ACC112 (cell line): ENCODE results near the gene JAKMIP1.

Experiments used
- H2AFZ ChIP-seq: fragments of 200-600 bp; sonication (generic); one replicate; pipeline ENCODE4 v1.6.0; 2017; ENCODE audit warnings: antibody characterized with exemption, low read length; ENCODE audit not compliant: unreplicated experiment
- H3K27ac ChIP-seq: fragments of 200-600 bp; sonication (generic); 2 replicates; pipeline ENCODE4 v1.5.1; 2014; ENCODE audit warnings: low read depth, mild to moderate bottlenecking, antibody characterized with exemption, low read length, moderate library complexity
- H3K27me3 ChIP-seq: fragments of 200-600 bp; sonication (generic); 2 replicates; pipeline ENCODE4 v1.6.1; 2014; ENCODE audit warnings: mild to moderate bottlenecking, antibody characterized with exemption, low read length, moderate library complexity, mixed read lengths; ENCODE audit not compliant: insufficient read depth
- H3K36me3 ChIP-seq: fragments of 200-600 bp; sonication (generic); 2 replicates; pipeline ENCODE4 v1.6.1; 2016; ENCODE audit warnings: mild to moderate bottlenecking, antibody characterized with exemption, low read length, moderate library complexity, mixed read lengths; ENCODE audit not compliant: insufficient read depth
- H3K4me1 ChIP-seq: fragments of 200-600 bp; sonication (generic); one replicate; pipeline ENCODE4 v1.6.1; 2016; ENCODE audit warnings: low read length, mixed read lengths; ENCODE audit not compliant: insufficient read depth, unreplicated experiment, control insufficient read depth
- H3K4me3 ChIP-seq: fragments of 200-600 bp; sonication (generic); 2 replicates; pipeline ENCODE4 v1.5.1; 2014; ENCODE audit warnings: mild to moderate bottlenecking, low read depth, low read length
- H3K79me2 ChIP-seq: fragments of 200-600 bp; sonication (generic); one replicate; pipeline ENCODE4 v1.6.0; 2016; ENCODE audit warnings: low read length; ENCODE audit not compliant: control insufficient read depth, unreplicated experiment, insufficient read depth

The JAKMIP1 gene

GRCh38 chr4:6115746-6116586, 84.4 kb downstream of the JAKMIP1 start:
- H3K27me3 ChIP-seq: peaks cover 32% of the 10 kb centered on the region; the same call in 1 of the 2 replicates
- no peak overlapping the region for H3K27ac ChIP-seq
- H3K36me3 ChIP-seq: no peaks in the 10 kb centered on the region
- H3K4me3 ChIP-seq: no peak overlapping the region
- no peak overlapping the region for H2AFZ ChIP-seq
- H3K79me2 ChIP-seq: no peaks in the 10 kb centered on the region
- H3K4me1 ChIP-seq: no peaks in the 10 kb centered on the region

GRCh38 chr4:6115342-6115741, 85.0 kb downstream of the JAKMIP1 start:
- Histone ChIP-seq H3K27ac (no peak overlapping the region), H3K79me2 (no peaks in the 10 kb centered on the region), H3K4me1 (no peaks in the 10 kb centered on the region), H3K4me3 (no peak overlapping the region), H2AFZ (no peak overlapping the region), H3K27me3 (peaks cover 32% of the 10 kb centered on the region; the same call in 1 of the 2 replicates), H3K36me3 (no peaks in the 10 kb centered on the region)

DNA sequence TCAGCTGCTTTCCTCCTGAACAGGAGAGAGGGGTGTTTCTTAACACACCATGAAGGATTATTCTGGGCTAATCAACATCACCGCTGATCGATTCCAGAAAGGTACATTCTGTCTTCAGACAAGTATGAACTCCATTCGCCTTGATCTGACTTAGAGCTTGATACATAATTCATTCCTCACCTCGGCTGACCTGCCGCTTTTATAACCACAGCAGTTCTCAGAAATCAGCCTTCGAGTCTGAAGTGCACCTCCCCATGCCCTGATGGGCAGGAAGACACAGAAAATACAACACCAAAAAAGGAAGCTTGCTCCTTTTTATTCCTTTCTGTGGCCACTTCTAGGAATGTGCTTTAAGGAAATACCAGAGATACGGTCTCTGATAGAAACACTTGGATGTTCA, 85.7 kb downstream of the JAKMIP1 start:
- peaks cover 32% of the 10 kb centered on the region; the same call in 1 of the 2 replicates for H3K27me3 ChIP-seq
- no peak overlapping the region for H3K27ac ChIP-seq
- H3K36me3 ChIP-seq: no peaks in the 10 kb centered on the region
- H3K4me3 ChIP-seq: no peak overlapping the region
- H2AFZ ChIP-seq: no peak overlapping the region
- no peaks in the 10 kb centered on the region for H3K4me1 ChIP-seq
- H3K79me2 ChIP-seq: no peaks in the 10 kb centered on the region

DNA sequence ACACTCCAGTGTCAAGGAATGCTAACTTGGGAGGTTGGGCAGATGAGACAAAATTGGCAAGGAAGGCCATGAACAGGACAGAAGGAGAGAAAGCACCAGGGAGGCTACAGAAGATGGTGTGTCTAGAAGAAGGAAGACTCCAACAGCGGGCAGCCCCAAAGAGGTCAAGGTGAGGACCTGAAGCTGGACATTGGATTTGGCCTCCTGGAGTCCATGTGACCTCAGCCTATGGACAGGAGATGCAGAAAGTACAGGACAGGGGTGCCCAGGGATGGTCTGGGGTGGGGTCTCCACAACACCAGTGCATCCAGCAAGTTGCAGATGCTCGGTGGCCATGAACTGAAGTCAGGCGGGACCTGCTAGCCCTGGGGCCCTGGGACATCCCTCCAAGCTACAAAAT, 86.2 kb downstream of the JAKMIP1 start:
- Histone ChIP-seq H3K4me1 (no peaks in the 10 kb centered on the region), H3K79me2 (no peaks in the 10 kb centered on the region), H3K36me3 (no peaks in the 10 kb centered on the region), H2AFZ (no peak overlapping the region), H3K27ac (no peak overlapping the region), H3K27me3 (peaks cover 32% of the 10 kb centered on the region; the same call in 1 of the 2 replicates), H3K4me3 (no peak overlapping the region)

- no peaks in the 10 kb centered on the region for H3K4me1 ChIP-seq
- no peaks in the 10 kb centered on the region for H3K79me2 ChIP-seq
- no peaks in the 10 kb centered on the region for H3K36me3 ChIP-seq
- H3K4me3 ChIP-seq: no peak overlapping the region
- peaks cover 32% of the 10 kb centered on the region; the same call in 1 of the 2 replicates for H3K27me3 ChIP-seq
- no peak overlapping the region for H2AFZ ChIP-seq
- H3K27ac ChIP-seq: no peak overlapping the region
These were observed 86.7 kb downstream of the JAKMIP1 start for GRCh38 chr4:6113641-6114040.

DNA sequence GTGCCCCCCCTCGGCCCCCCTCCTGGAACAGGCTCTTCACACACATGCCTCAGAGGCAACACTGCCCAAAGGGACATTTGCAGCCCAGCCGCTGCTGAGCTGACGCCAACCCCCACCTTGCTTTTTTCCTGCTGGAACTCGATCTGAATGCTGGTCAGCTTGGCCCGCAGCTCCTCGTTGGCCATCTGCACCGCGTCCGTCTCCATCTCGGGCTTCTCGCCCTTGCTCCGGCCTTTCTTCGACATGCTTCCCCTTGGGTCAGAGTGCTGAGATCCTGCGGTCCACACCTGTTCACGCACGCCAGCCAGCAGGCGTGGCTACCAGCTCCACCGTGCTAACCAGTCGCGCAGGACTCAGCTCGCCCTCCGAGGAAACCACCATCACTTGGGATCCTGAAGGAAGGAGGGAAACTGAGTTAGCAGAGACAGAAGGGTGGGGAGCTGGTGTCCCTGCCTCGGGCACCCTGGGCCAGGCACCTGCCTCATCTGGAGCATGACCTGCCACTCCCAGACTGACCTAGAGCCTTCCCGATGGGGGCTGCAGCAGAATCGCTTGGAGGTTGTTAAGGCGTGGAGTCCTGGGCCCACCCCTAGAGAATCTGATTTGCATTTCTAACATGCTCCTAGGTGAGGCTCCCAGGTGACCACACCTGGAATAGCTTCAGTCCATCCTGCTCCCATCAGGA, 87.6 kb downstream of the JAKMIP1 start:
- Histone ChIP-seq H3K36me3 (no peaks in the 10 kb centered on the region), H3K27ac (no peak overlapping the region), H3K27me3 (peaks cover 32% of the 10 kb centered on the region; the same call in 1 of the 2 replicates), H3K4me1 (no peaks in the 10 kb centered on the region), H3K4me3 (no peak overlapping the region), H3K79me2 (no peaks in the 10 kb centered on the region), H2AFZ (no peak overlapping the region)

GRCh38 chr4:6111354-6111960, 88.9 kb downstream of the JAKMIP1 start:
- Histone ChIP-seq H3K79me2 (no peaks in the 10 kb centered on the region), H3K27ac (no peak overlapping the region), H3K4me3 (no peak overlapping the region), H3K36me3 (no peaks in the 10 kb centered on the region), H3K4me1 (no peaks in the 10 kb centered on the region), H3K27me3 (peaks cover 30% of the 10 kb centered on the region; the same call in 1 of the 2 replicates), H2AFZ (no peak overlapping the region)

DNA sequence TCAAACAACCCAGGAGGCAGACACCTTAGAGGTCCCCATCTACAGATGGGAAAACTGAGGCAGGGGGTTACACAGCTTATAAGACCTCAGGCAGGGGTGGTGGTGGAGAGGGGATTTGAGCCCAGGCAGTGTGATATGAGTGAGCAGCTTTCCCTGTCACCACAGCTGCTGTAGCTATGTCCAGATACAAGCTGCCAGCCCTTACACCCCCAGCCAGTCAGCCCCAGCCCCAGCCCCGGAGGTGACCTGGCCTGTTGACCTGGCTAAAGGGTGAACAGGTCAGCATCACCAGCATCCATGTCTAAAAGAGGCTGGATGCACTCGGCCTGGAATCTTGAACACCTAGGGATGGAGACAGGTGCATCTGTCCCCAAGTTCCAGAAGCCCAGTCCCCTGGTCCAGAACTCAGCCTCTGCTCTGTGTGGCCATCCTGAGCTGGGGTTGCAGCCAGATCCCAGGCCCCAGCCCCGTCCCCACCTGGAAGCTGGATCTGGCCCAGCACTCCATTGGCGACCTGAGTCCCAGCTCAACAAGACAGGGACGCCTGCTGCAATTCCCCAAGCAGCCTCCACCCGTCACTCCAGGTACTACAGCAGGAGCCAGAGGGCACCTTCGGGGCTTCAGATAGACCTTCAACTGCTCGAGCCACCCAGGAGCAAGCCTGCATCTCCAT, 89.5 kb downstream of the JAKMIP1 start:
- H3K4me1 ChIP-seq: no peaks in the 10 kb centered on the region
- H3K36me3 ChIP-seq: no peaks in the 10 kb centered on the region
- no peak overlapping the region for H3K27ac ChIP-seq
- peaks cover 30% of the 10 kb centered on the region; the same call in 1 of the 2 replicates for H3K27me3 ChIP-seq
- no peak overlapping the region for H2AFZ ChIP-seq
- no peak overlapping the region for H3K4me3 ChIP-seq
- no peaks in the 10 kb centered on the region for H3K79me2 ChIP-seq

DNA sequence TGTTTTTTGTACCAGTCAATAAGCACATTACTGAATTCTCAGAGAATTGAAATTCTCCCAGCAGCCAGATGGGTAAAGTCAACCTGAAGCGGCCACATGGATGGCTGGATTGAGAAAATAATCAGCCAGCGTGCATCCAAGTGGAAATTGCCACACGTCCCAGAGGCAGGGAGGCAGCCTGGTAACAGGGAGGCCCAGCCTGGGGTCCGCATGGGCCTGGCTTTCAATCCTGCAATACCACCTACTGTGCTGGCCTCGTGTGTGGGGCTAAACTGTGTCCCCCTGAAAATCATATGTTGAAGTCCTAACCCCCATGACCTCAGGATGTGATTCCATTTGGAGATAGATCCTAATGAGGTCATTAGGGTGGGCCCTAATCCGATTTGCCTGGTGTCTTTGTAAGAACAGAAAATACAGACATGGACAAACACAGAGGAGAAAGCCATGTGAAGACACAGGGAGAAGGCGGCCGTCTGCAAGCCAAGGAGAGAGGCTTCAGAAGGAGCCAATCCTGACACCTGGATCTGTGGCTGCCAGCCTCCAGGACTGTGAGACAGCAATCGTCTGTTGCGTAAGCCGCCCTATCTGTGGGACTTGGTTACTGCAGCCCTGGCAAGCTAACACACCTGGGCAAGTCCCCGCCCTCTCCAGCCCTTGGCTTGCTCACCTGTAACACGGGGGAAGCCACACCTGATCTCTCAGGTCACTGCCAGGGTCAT, 90.3 kb downstream of the JAKMIP1 start:
- Histone ChIP-seq H2AFZ (no peak overlapping the region), H3K27me3 (peaks cover 27% of the 10 kb centered on the region; the same call in 1 of the 2 replicates), H3K27ac (no peak overlapping the region), H3K36me3 (no peaks in the 10 kb centered on the region), H3K79me2 (no peaks in the 10 kb centered on the region), H3K4me1 (no peaks in the 10 kb centered on the region), H3K4me3 (no peak overlapping the region)

DNA sequence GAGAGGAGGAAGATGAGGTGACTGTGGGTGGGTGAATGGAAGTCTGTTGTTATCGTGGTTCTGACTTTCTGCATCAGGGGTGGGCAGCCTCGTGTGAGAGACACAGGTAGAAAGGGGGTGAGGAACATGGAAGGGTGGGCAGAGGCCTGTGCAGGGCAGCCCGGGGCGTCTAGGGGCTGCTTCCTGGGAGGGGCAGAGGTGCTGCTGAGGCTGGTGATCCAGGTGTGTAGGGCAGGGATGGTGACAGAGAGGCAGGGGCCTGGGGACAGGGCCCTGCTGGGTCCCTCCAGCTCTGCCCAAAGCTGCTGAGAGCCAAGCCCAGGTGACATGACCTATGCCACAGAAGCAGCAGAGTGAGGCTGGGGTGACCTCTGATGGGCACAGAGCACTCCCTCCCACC, 92.5 kb downstream of the JAKMIP1 start:
- peaks cover 28% of the 10 kb centered on the region; the same call in 1 of the 2 replicates for H3K27me3 ChIP-seq
- H3K79me2 ChIP-seq: no peaks in the 10 kb centered on the region
- no peaks in the 10 kb centered on the region for H3K4me1 ChIP-seq
- H3K27ac ChIP-seq: no peak overlapping the region
- H3K4me3 ChIP-seq: no peak overlapping the region
- H3K36me3 ChIP-seq: no peaks in the 10 kb centered on the region
- no peak overlapping the region for H2AFZ ChIP-seq
